Upper lobe of right lung (tissue), 1 donor: ENCODE results near the gene MAPK9. TPM values are rescaled to one million over a fixed set of nuclear protein-coding genes. Genes with fewer than 3 reads are reported as not detected.
"Not testable (repeated sequence)": the region's sequence is repeated elsewhere in the genome, so short reads cannot be mapped to it uniquely, and the experiment has no call there.

ENCODE experiments used
- ATAC-seq: fragments of 200-7000 bp; cut with Tn5 transposase; one replicate; pipeline ENCODE4 v1.9.1; 2020; ENCODE audit warnings: mild to moderate bottlenecking, moderate library complexity
- DNase-seq: peaks from one replicate; pipeline ENCODE4 v3.0.0-alpha.2; 2020
- H3K27ac ChIP-seq: fragments of 200-600 bp; one replicate; pipeline ENCODE4 v1.8.0; 2022
- H3K27me3 ChIP-seq: fragments of 200-600 bp; one replicate; pipeline ENCODE4 v1.8.0; 2022; ENCODE audit warnings: mild to moderate bottlenecking
- H3K36me3 ChIP-seq: fragments of 200-600 bp; one replicate; pipeline ENCODE4 v1.8.0; 2022
- H3K4me1 ChIP-seq: fragments of 200-600 bp; one replicate; pipeline ENCODE4 v1.8.0; 2022
- H3K4me3 ChIP-seq: fragments of 200-600 bp; one replicate; pipeline ENCODE4 v1.8.0; 2022; ENCODE audit warnings: mild to moderate bottlenecking
- H3K9me3 ChIP-seq: fragments of 200-600 bp; one replicate; pipeline ENCODE4 v1.8.0; 2022
- CTCF ChIP-seq: fragments of 200-600 bp; IDR thresholded peaks from one replicate; pipeline ENCODE4 v1.8.0; 2022; ENCODE audit warnings: antibody characterized with exemption
- intact Hi-C: fragments of 100-400 bp; cut with DNase I; formaldehyde crosslinking; loops from one replicate; pipeline ENCODE4 v1.11.0; 2022
- total RNA-seq: library from RNA; stranded (reverse); fragmentation: NEBNext Ultra II Directional; extraction: Animal tissue kit (Norgen Biotek cat#: 25700); gene quantifications from one replicate; pipeline ENCODE4 v1.2.1, GENCODE V29; 2021
- donor health status: DM: no; HTN: yes; CAD: no; lungs with severe emphysema.

Gene MAPK9
- total RNA-seq, 1 donor from 2014 or later = 39.5 TPM

- Histone ChIP-seq H3K9me3 (peaks cover 14% of the 10 kb centered on the region), H3K36me3 (no peaks in the 10 kb centered on the region), H3K27me3 (peaks cover 4% of the 10 kb centered on the region), H3K27ac (no peak overlapping the region), H3K4me1 (no peaks in the 10 kb centered on the region), H3K4me3 (no peak overlapping the region)
- DNase-seq (peak; percentile 17), ATAC-seq (no peak)
- no peak for TF ChIP-seq CTCF
- intact Hi-C loops = no loop called here
Observed at GRCh38 chr5:180213657-180214207, 78.2 kb downstream of the MAPK9 start.

- TF ChIP-seq CTCF = no peak
- no peaks in the 10 kb centered on the region for H3K4me1 ChIP-seq
- ATAC-seq = no peak
- H3K4me3 ChIP-seq = no peak overlapping the region
- H3K27me3 ChIP-seq = peaks cover 7% of the 10 kb centered on the region
- DNase-seq = peak; percentile 26
- no peaks in the 10 kb centered on the region for H3K36me3 ChIP-seq
- no peak overlapping the region for H3K27ac ChIP-seq
- intact Hi-C loops = no loop called here
- peaks cover 9% of the 10 kb centered on the region for H3K9me3 ChIP-seq
Observed at GRCh38 chr5:180213256-180213600, 78.7 kb downstream of the MAPK9 start.

DNA sequence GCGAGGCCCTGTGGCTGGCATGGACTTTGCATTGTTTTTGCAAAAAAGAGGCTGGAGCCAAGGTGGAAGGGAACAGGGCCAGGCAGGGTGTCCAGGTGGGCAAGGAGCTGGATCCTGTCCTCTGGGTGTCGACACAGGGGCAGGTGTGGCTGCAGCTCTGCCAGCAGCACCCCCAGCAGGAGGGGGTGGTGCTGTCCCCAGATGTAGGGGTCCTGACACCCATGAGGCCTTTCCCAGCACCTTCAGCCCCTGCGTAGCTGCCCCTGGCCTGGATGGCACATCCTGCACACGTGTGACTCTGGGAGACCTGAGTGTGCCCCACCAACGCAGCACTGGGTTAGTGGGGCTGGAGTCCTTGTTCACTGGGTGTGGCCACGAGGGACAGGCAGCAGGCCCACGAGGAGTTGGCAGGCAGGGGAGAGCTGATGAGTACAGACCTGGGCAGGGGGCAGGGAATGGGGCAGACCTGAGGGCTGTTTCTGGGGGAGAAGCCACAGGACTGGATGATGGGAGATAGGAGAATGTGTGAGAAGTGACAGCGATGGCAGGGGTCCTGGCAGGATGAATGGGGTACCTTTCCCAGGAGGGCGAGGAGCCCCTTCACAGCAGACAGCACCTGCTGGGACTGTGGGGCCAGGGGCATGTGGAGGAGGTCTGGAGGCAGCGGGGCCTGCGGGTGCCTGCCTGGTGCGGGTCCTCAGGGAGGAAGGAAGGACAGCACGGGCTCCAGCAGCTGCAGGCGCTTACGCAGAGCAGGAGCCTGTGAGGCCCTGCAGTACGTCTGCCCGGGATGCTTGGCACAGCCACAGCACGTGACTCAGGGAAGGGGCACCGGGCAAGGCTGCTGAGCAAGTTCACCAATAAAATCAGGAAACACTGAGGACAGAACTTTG, 79.3 kb downstream of the MAPK9 start:
- intact Hi-C loops = no loop called here
- Histone ChIP-seq H3K27me3 (peaks cover 13% of the 10 kb centered on the region), H3K4me3 (no peak overlapping the region), H3K27ac (no peak overlapping the region), H3K9me3 (peaks cover 3% of the 10 kb centered on the region), H3K36me3 (no peaks in the 10 kb centered on the region), H3K4me1 (no peaks in the 10 kb centered on the region)
- no peak for TF ChIP-seq CTCF
- DNase-seq (peak; percentile 58), ATAC-seq (no peak)

- ATAC-seq = no peak
- no peak for TF ChIP-seq CTCF
- H3K27me3 ChIP-seq = peaks cover 20% of the 10 kb centered on the region
- H3K4me1 ChIP-seq = no peaks in the 10 kb centered on the region
- H3K36me3 ChIP-seq = no peaks in the 10 kb centered on the region
- DNase-seq = peak; percentile 58
- no peak overlapping the region for H3K4me3 ChIP-seq
- H3K27ac ChIP-seq = no peak overlapping the region
- peaks cover 2% of the 10 kb centered on the region for H3K9me3 ChIP-seq
- intact Hi-C loops = no loop called here
Observed at GRCh38 chr5:180211761-180212035, 80.2 kb downstream of the MAPK9 start.

DNA sequence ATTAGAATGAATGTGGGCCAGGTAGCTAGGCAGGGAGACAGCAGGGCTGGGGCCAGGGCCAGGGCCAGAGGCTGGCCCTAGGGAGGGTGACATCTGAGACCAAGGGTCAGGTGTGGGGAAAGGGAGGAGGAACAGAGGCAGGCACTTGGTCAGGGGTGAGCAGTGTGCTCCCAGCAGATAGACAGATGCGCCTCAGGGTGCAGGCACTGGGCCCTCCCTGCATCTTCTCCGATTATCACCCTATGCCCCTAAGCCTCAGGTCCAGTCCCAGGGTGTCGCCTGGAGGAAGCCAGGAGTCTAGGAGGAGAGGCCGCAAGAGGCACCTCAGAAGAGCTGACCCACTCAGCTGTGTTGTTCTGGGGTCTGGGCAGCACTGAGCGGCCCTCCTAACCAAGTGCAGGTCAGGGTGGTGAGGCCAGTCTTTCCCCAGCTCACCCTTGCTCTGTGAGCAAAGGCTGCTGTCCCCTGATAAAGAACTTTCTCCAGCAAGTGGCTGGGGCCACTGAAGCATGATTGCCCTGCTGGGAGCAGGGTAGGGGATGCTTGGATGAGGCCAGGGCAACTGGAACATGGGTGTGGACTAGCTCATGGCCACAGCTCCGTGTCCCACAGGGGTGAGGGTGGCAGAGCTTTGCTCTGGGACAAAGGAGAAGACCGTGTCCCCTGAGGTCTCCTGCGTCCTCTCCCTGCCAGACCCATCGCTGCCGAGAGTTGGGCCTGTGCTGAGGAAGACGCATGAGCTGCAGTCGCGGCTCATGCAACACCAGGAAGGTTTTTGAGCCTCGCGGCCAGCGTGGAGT, 80.7 kb downstream of the MAPK9 start:
- Histone ChIP-seq H3K9me3 (no peaks in the 10 kb centered on the region), H3K36me3 (no peaks in the 10 kb centered on the region), H3K4me1 (no peaks in the 10 kb centered on the region), H3K4me3 (no peak overlapping the region), H3K27me3 (peaks cover 20% of the 10 kb centered on the region), H3K27ac (no peak overlapping the region)
- intact Hi-C loops = no loop called here
- no peak for TF ChIP-seq CTCF
- DNase-seq = peak; percentile 46
- ATAC-seq = no peak

GRCh38 chr5:180210077-180210476, 81.8 kb downstream of the MAPK9 start:
- intact Hi-C loops, H3K4me1 ChIP-seq: not testable (repeated sequence)
- DNase-seq = peak; percentile 39

More at GRCh38 chr5:180210077-180210476, 81.8 kb downstream of the MAPK9 start:
- H3K4me3 ChIP-seq, ATAC-seq, H3K27ac ChIP-seq, H3K36me3 ChIP-seq, H3K9me3 ChIP-seq: not testable (repeated sequence)
- H3K27me3 ChIP-seq = peaks cover 20% of the 10 kb centered on the region
